HG02870 (cell line): ENCODE results near the gene SMIM13.

Source experiments
- ATAC-seq: cut with Tn5 transposase; IDR thresholded peaks from one replicate; pipeline ENCODE4 v1.9.1; 2021; ENCODE audit warnings: mild to moderate bottlenecking, moderate library complexity; ENCODE audit not compliant: unreplicated experiment

The SMIM13 gene

GRCh38 chr6:11120271-11121005 lies 26.8 kb downstream of the SMIM13 start:
- ATAC-seq: no peak

GRCh38 chr6:11121851-11122250 lies 28.2 kb downstream of the SMIM13 start:
- no peak for ATAC-seq

GRCh38 chr6:11122380-11122779 lies 28.7 kb downstream of the SMIM13 start:
- no peak for ATAC-seq

DNA sequence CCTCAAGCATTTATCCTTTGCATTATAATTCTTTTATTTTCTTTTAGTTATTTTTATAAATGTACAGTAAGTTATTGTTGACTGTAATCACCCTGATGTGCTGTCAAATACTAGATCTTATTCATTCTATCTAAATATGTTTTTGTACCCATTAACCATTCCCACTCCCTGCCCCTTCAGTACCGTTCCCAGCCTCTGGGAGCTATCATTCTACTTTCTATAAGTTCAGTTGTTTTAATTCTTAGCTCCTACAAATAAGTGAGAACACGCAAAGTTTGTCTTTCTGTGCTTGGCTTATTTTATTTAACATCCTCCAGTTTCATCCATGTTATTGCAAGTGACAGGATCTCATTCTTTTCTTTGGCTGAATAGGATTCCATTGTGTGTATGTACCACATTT lies 30.3 kb downstream of the SMIM13 start:
- no peak for ATAC-seq

DNA sequence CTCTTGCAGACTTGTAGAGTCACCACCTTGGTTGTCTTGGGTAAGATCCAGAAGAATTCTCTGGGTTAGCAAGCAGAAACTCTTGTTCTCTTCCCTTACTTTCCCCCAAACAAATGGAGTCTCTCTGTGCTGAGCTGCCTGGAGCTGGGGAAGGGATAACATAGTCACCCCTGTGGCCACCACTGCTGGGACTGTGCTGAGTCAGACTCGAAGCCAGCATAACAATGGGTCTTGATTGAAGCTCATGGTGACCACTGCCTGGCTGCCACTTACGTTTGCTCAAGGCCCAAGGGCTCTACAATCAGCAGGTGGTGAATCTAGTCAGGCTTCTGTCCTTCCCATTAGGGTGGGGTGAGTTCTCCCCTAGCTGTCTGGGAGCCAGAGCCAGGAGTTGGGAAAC lies 33.2 kb downstream of the SMIM13 start:
- ATAC-seq: no peak

- ATAC-seq: no peak
Measured at GRCh38 chr6:11128608-11129007, 35.0 kb downstream of the SMIM13 start.

DNA sequence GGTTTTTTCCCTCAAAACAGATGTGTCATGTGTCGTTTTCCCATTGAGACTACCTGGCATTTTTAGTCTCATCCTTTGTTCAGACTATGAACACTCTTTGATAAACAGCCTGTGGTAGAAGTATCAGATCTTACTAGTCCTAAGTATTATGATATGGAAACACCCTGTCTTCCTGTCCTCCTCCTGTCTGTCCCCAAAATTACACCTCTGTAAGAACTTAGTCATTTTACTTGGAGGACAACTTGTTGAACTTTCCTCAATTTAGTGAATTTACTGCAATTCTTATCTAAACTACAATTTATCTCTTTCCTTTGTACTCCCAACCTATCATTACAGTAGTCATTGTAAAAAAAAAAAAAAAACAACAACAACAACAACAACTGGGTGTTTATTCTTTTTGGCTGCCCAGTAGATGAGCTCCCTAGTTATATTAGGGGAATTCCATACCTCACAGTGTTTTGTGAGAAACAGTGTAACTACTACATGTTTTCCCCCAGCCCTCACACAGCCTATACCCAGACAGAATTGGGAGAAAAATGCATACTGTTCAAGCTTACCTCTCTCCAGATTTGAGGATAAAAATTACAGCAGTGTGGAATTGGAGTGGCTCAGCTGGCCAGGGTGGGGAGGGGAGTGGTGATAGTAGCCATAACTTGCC lies 36.4 kb downstream of the SMIM13 start:
- ATAC-seq: peak; percentile 69

DNA sequence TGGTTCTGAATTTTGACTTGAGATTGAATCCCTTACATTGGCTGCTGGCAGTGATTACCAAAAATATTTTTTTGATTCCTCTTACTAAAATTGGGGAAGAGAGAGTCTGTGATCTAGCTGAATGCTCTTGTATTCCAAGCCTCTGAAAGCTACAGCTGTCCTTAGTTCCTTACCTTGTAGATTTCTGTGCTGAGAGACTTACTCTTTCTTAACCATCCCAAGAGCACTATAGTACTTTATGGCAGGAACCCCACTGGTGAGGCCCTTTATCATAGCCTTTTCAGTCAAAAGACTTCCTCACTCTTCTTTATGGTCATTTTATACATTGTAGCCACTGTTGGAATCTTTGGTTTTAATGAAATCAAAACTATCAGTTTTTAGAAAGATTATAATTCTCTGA lies 37.0 kb downstream of the SMIM13 start:
- no peak for ATAC-seq

DNA sequence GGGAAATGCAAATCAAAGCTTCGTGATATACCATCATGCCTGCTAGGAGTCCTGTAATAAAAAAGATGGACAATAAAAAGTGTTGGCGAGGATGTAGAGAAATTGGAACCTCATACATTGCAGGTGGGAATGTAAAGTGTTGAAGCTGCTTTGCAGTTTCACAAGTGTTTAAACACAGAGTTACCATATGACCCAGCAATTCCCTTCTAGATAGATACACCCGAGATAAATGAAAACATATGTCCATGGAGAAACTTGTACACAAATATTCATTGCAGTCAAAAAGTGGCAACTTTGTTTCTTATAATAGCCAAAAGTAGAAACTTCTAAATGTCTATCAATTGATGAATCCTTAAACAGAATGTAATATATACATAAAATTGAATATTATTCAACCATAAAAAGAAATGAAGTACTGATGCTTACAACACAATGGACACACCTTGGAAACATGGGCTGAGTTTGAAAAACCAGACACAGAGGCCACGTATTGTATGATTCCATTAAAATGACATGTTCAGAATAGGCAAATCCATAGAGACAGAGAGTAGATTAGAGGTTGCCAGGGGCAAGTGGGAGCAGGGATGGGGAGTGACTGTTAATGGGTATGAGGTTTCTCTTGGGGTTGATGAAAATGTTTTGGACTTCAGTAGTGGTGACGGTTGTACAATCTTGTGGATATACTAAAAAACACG lies 38.7 kb downstream of the SMIM13 start:
- ATAC-seq: no peak

DNA sequence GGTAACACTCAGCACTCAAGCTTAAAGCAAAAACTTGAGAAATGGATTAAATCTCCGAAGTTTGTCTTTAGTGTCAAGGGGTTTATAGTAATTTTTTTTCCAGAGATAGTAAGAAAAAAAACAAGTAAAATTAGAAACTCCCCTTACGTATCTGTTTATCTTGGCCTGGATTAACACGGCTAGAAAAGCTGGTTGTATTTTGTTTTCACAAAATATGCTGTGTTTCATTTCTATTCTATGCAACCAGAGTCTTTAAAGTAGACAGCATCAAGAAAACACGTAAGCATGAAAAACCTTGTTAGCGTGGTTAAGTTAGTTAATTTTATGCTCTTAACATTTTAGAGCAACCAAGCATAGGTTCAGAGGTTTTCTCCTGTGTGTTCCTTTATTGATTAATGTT lies 39.6 kb downstream of the SMIM13 start:
- no peak for ATAC-seq

- no peak for ATAC-seq
Measured at GRCh38 chr6:11136809-11137208, 43.2 kb downstream of the SMIM13 start.

DNA sequence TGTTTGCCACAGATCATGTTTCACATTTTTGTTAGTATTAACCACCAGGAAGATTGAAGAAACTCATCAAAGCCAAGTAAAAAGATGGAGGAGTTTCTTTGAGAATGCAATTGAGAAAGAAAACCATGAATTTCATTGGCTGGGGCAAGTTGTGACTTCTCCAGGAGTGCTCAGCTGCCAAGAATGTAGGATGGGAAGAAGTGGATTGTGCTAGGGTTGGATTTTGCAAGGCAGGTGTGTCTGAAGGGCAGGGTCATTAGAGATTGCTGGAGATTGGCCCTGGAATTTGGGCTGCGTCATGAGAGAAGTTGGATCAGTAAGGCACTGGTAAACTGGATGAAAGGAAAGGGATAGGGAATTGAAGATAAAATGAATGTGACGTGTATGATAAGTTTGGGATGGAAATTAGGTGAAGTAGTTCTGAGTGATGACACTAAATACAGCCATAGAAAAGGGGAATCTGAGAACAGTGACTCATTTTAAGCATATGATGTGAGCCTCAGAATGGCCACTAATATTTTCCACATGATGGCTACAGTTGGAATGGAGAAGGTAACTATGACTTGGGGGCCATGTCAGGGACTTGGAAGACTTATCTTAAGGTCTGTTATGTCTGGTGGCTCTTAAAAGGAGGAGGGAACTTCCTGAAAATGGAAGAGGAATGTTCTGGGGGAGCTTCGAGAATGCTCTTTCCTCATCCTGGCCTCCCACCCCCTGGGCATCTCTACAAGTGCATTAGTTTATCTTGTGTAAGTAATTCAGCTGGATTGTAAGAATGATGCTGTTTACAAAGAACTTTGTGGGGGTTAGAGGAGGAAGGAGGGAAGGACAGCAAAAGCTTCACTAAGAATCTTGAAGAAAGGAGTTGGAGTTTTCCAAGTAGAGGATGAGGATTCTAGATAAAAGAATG lies 45.7 kb downstream of the SMIM13 start:
- ATAC-seq: peak; percentile 72

DNA sequence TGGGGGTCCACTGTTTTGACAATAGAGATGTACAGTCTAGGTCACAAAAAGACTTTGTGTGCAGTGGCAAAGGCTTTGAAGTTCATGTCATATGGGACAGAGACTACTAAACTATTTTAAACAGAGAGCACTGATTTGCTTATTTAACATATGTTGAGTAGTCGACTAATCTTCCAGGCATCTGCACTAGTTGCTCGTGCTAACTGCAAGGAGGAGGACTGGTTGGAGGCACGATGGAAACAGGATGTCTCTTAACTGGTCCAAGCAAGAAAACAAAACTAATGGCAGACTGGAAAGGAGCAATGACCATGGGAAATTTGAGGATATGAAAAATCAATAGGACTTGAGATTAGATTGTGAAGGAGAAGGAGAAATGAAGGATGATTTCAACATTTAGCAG lies 46.4 kb downstream of the SMIM13 start:
- no peak for ATAC-seq

DNA sequence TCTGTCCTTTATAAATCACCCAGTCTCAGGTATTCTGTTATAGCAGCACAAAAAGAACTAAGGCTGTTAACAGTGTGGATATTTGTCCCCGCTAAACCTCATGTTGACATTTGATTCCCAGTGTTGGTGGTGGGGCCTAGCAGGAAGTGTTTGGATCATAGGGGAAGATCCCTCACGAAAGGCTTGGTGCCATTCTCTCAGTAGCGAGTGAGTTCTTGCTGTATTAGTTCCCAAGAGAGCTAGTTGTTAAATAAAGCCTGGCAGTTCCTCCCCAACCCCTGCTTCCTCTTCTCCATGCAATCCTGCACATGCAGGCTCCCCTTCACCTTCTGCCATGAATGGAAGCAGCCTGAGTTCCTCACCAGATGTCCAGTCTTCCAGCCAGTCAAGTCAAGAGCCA lies 47.7 kb downstream of the SMIM13 start:
- ATAC-seq: no peak

- no peak for ATAC-seq
Measured at GRCh38 chr6:11142296-11143027, 48.8 kb downstream of the SMIM13 start.

DNA sequence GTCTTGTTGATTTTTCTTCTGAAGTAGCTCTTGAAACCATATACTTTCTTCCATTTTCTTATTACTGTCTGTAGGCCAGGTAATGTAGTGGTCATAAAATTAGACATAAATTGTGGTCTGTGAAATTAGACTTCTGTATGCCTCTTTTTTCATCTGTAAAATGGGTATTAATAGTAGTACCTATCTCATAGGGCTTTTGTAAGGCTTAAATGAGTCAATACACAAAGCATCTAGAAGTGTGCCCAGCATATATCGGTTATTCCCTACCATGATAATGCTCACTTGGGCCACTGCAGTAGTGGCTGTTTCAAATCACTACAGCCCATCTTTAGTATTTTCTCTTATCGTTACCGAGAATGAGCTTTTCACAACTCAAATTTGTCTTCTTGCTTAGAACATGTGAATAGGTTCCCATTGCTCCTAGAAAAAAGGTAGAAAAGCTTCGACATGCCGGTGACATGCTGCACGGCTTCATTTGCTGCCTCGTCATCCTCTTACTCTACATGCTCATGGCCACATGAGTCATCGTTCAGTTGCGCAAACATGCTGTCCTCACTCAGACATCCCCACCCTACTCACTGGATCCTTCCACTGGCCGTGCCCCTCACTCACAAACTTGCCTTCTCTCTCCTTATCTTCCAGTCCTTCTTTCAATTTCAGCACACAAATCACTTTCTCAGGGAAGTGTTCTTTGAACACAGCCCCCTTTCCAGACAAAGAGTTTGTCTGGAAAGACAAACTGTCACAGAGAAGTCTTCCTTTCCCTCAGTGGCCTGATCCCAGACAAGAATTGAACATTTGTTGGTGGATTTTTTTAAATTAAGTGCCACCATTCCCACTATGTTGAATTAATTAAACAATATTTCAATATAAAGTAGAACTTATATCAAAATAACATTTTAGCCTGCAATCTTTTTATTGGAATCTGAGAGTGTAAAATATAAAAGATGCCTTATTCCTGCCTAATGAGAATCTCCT lies 50.0 kb downstream of the SMIM13 start:
- no peak for ATAC-seq

DNA sequence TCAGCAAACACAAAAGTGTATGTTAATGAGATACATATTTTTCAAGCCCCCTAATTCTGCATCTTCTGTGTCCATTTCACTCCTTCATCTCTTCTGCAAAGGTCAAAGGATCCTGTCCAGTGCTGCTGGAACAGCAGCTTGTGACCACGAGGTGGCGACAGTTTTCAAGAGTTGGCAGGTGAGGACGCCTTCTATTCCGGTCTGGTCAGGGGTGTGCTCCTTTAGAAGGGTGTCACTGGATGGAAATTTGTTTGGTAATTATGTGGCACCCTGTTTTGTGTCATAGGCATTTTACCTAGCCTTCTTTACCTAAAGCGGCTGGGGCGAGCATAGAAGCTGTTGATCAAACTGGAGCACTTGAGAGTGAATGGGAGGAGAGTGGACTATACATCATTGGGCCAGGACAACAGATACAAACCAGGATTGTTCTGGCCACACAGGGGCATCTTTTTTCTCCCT lies 50.8 kb downstream of the SMIM13 start:
- ATAC-seq: peak; percentile 64

- no peak for ATAC-seq
Measured at GRCh38 chr6:11146117-11146826, 52.6 kb downstream of the SMIM13 start.
